SK-N-SH (cell line): Measurements from ENCODE around the gene FOSL1. TPM values are rescaled to one million over a fixed set of nuclear protein-coding genes. Genes with fewer than 3 reads are reported as not detected.

ENCODE experiments used
- CTCF ChIA-PET: fragments of 300-600, 350-600 bp; formaldehyde crosslinking; extraction: SDS; loops from one replicate; lab custom pipeline; 2021; lab: Yijun Ruan, JAX
- POLR2A ChIA-PET: fragments of 350-600 bp; sonication (Branson Sonifier 250); formaldehyde crosslinking; extraction: SDS; loops from one replicate; lab custom pipeline; 2020; ENCODE audit warnings: antibody characterized with exemption, inconsistent platforms; lab: Yijun Ruan, JAX
- DNase-seq: peaks from one replicate; pipeline ENCODE4 v3.0.0; 2012
- H2AFZ ChIP-seq: fragments of 200-600 bp; sonication (generic); 2 replicates; pipeline ENCODE4 v1.8.1; 2016; ENCODE audit warnings: antibody characterized with exemption, mild to moderate bottlenecking, low read depth
- H3F3A ChIP-seq: fragments of 200-600 bp; sonication (generic); replicated peaks from 2 replicates; pipeline ENCODE3; 2016; ENCODE audit warnings: antibody characterized with exemption, mild to moderate bottlenecking; ENCODE audit not compliant: insufficient read depth
- H3K27ac ChIP-seq, 2 experiments: fragments of 200-500 bp in 1 of 2; fragments of 200-600 bp in 1 of 2; sonication (Bioruptor generic) in 1 of 2; sonication (generic), shearing (Covaris generic) in 1 of 2; 2 replicates each; pipeline versions ENCODE4 v1.5.1 to v1.6.1; 2014 to 2016; ENCODE audit warnings: low read depth in 2 of 2, inconsistent platforms in 1 of 2, low read length in 1 of 2, mild to moderate bottlenecking in 1 of 2, mixed read lengths in 1 of 2
- H3K27me3 ChIP-seq: fragments of 200-600 bp; sonication (generic), shearing (Covaris generic); 2 replicates; pipeline ENCODE4 v1.6.1; 2016; ENCODE audit warnings: mixed run types; ENCODE audit not compliant: insufficient read depth
- H3K36me3 ChIP-seq, 2 experiments: fragments of 200-500 bp in 1 of 2; fragments of 200-600 bp in 1 of 2; sonication (Bioruptor generic) in 1 of 2; sonication (generic) in 1 of 2; replicated peaks in 1 of 2; 2 replicates each; pipeline versions ENCODE3 to v1.5.1; 2014 to 2016; ENCODE audit warnings: low read length in 1 of 2, mild to moderate bottlenecking in 1 of 2; ENCODE audit not compliant: insufficient read depth in 2 of 2, control insufficient read depth in 1 of 2
- H3K4me1 ChIP-seq, 2 experiments: fragments of 200-500 bp in 1 of 2; fragments of 200-600 bp in 1 of 2; sonication (Bioruptor generic) in 1 of 2; sonication (generic), shearing (Covaris generic) in 1 of 2; 2 replicates each; pipeline versions ENCODE4 v1.5.1 to v1.6.1; 2014 to 2016; ENCODE audit warnings: low read depth in 1 of 2, low read length in 1 of 2, mixed run types in 1 of 2; ENCODE audit not compliant: insufficient read depth in 2 of 2, control insufficient read depth in 1 of 2
- H3K4me2 ChIP-seq: fragments of 200-600 bp; sonication (generic), shearing (Covaris generic); 2 replicates; pipeline ENCODE4 v1.6.1; 2017; ENCODE audit warnings: mixed run types
- H3K4me3 ChIP-seq, 2 experiments: fragments of 200-500 bp in 1 of 2; fragments of 200-600 bp in 1 of 2; sonication (Bioruptor generic) in 1 of 2; sonication (generic), shearing (Covaris generic) in 1 of 2; 2 replicates each; pipeline versions ENCODE4 v1.5.1 to v1.8.1; 2014 to 2016; ENCODE audit warnings: low read depth in 2 of 2, inconsistent platforms in 1 of 2, low read length in 1 of 2, mild to moderate bottlenecking in 1 of 2, mixed read lengths in 1 of 2, moderate library complexity in 1 of 2
- H3K79me2 ChIP-seq: fragments of 200-600 bp; sonication (generic); 2 replicates; pipeline ENCODE4 v1.8.1; 2017; ENCODE audit warnings: mild to moderate bottlenecking; ENCODE audit not compliant: insufficient read depth
- H3K9ac ChIP-seq: fragments of 200-600 bp; sonication (generic); 2 replicates; pipeline ENCODE4 v1.6.1; 2017; ENCODE audit warnings: mixed run types
- H3K9me2 ChIP-seq: fragments of 200-600 bp; sonication (generic); 2 replicates; pipeline ENCODE4 v1.6.1; 2017; ENCODE audit warnings: mixed run types
- H3K9me3 ChIP-seq: fragments of 200-600 bp; sonication (generic); 2 replicates; pipeline ENCODE4 v1.6.1; 2017; ENCODE audit warnings: mixed run types, mild to moderate bottlenecking, moderate library complexity
- H4K20me1 ChIP-seq: fragments of 200-600 bp; sonication (generic); 2 replicates; pipeline ENCODE4 v1.6.1; 2017; ENCODE audit warnings: mild to moderate bottlenecking, mixed run types; ENCODE audit not compliant: insufficient read depth
- CHD2 ChIP-seq: fragments of 150-350 bp; IDR thresholded peaks from 2 replicates; pipeline ENCODE4 v1.6.1; 2018; ENCODE audit warnings: low read length; ENCODE audit not compliant: partially characterized antibody
- IRF3 ChIP-seq: fragments of 150-350 bp; IDR thresholded peaks from 2 replicates; pipeline ENCODE4 v1.6.1; 2016; ENCODE audit warnings: mild to moderate bottlenecking, low read depth, low read length
- MXI1 ChIP-seq: IDR thresholded peaks from 2 replicates; pipeline ENCODE4 v1.6.1; 2012; ENCODE audit warnings: mild to moderate bottlenecking, low read depth, low read length, improper control_type of control experiment
- NRF1 ChIP-seq: IDR thresholded peaks from 2 replicates; pipeline ENCODE4 v1.6.1; 2012; ENCODE audit warnings: low read depth, mild to moderate bottlenecking, low read length
- POLR2AphosphoS5 ChIP-seq: IDR thresholded peaks from 2 replicates; pipeline ENCODE4 v1.6.1; 2012; ENCODE audit warnings: low read depth, low read length
- RCOR1 ChIP-seq: fragments of 150-350 bp; IDR thresholded peaks from 2 replicates; pipeline ENCODE4 v1.6.1; 2017; ENCODE audit warnings: antibody characterized with exemption, low read length
- RXRA ChIP-seq: IDR thresholded peaks from 2 replicates; pipeline ENCODE4 v1.4.0; 2012; ENCODE audit warnings: low read depth, mild to moderate bottlenecking, borderline replicate concordance
- SIN3A ChIP-seq: IDR thresholded peaks from 2 replicates; pipeline ENCODE4 v1.6.1; 2012; ENCODE audit warnings: low read depth, mild to moderate bottlenecking, low read length, moderate library complexity, borderline replicate concordance
- SMC3 ChIP-seq: IDR thresholded peaks from 2 replicates; pipeline ENCODE4 v1.6.1; 2012; ENCODE audit warnings: low read depth, low read length, improper control_type of control experiment
- TCF12 ChIP-seq: IDR thresholded peaks from 2 replicates; pipeline ENCODE4 v1.4.0; 2012
- TEAD4 ChIP-seq: IDR thresholded peaks from 2 replicates; pipeline ENCODE4 v1.4.0; 2012; ENCODE audit warnings: mild to moderate bottlenecking, borderline replicate concordance; ENCODE audit not compliant: insufficient read depth
- USF2 ChIP-seq: fragments of 150-350 bp; IDR thresholded peaks from 2 replicates; pipeline ENCODE4 v1.6.1; 2017; ENCODE audit warnings: antibody characterized with exemption, low read length, low read depth, borderline replicate concordance
- YY1 ChIP-seq: IDR thresholded peaks from 2 replicates; pipeline ENCODE4 v1.4.0; 2012; ENCODE audit warnings: low read depth, mild to moderate bottlenecking
- WGBS: methylation state at CpG from one replicate; pipeline ENCODE4 v1.1.6; 2017; ENCODE audit warnings: low lambda C conversion rate; 5-methylcytosine and 5-hydroxymethylcytosine counted together
- polyA plus RNA-seq, 3 experiments: library from polyadenylated mRNA; depleted of rRNA; stranded (reverse); fragments of >200 nt; gene quantifications; 2 replicates each; pipeline ENCODE4 v1.2.3, GENCODE V29; 2012
- TF ChIP-seq, protein P1 (sequence below): IDR thresholded peaks from 2 replicates; pipeline ENCODE4 v1.4.0; 2012; ENCODE audit warnings: low read depth, borderline replicate concordance
- TF ChIP-seq, protein P2 (sequence below): IDR thresholded peaks from 2 replicates; pipeline ENCODE4; 2012
- TF ChIP-seq, protein P3 (sequence below): IDR thresholded peaks from 2 replicates; pipeline ENCODE4 v1.6.1; 2012; ENCODE audit warnings: mild to moderate bottlenecking, low read depth, low read length, moderate library complexity

Gene FOSL1
- polyA plus RNA-seq, 1 of the 3 experiments (the other 2 are of a cell fraction) = 30.1 TPM

- Histone ChIP-seq H3F3A (peaks cover 26% of the 10 kb centered on the region), H3K27ac (no peak overlapping the region), H3K4me3 (no peak overlapping the region), H3K9me2 (no peaks in the 10 kb centered on the region), H4K20me1 (0 out of 2 replicates have a peak, but pooled peaks cover 4% of the 10 kb centered on the region), H3K27me3 (no peaks in the 10 kb centered on the region), H3K4me1 (peaks cover 14 to 26% of the 10 kb centered on the region in 2 experiments; a peak in 3 of 4 replicates), H3K9me3 (no peaks in the 10 kb centered on the region), H2AFZ (no peak overlapping the region), H3K79me2 (peaks cover 41% of the 10 kb centered on the region), H3K9ac (no peak overlapping the region), H3K4me2 (no peak overlapping the region), H3K36me3 (peaks cover 10 to 31% of the 10 kb centered on the region in 2 experiments)
- POLR2A ChIA-PET = interaction anchor here (1.2 kb wide), 1 partner anchor 52 kb away, joined by 3 read pairs; no protein-coding TSS in a partner anchor
- CTCF ChIA-PET = interaction anchor here (0.7 to 5.5 kb wide), 5 partner anchors 10 to 100 kb away, joined by 3 to 22 read pairs (median 6); partner anchors contain the start of gene FIBP
- no peak for TF ChIP-seq USF2
- no peak for TF ChIP-seq SMC3
- no peak for TF ChIP-seq IRF3
- TF ChIP-seq CHD2 = no peak
- no peak for TF ChIP-seq MXI1
- no peak for TF ChIP-seq YY1
- no peak for TF ChIP-seq RXRA
- TF ChIP-seq SIN3A = no peak
- no peak for TF ChIP-seq TEAD4
- TF ChIP-seq, protein P1, sequence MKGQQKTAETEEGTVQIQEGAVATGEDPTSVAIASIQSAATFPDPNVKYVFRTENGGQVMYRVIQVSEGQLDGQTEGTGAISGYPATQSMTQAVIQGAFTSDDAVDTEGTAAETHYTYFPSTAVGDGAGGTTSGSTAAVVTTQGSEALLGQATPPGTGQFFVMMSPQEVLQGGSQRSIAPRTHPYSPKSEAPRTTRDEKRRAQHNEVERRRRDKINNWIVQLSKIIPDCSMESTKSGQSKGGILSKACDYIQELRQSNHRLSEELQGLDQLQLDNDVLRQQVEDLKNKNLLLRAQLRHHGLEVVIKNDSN = no peak
- TF ChIP-seq, protein P2, sequence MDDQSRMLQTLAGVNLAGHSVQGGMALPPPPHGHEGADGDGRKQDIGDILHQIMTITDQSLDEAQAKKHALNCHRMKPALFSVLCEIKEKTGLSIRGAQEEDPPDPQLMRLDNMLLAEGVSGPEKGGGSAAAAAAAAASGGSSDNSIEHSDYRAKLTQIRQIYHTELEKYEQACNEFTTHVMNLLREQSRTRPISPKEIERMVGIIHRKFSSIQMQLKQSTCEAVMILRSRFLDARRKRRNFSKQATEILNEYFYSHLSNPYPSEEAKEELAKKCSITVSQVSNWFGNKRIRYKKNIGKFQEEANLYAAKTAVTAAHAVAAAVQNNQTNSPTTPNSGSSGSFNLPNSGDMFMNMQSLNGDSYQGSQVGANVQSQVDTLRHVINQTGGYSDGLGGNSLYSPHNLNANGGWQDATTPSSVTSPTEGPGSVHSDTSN = no peak
- no peak for TF ChIP-seq RCOR1
- TF ChIP-seq, protein P3, sequence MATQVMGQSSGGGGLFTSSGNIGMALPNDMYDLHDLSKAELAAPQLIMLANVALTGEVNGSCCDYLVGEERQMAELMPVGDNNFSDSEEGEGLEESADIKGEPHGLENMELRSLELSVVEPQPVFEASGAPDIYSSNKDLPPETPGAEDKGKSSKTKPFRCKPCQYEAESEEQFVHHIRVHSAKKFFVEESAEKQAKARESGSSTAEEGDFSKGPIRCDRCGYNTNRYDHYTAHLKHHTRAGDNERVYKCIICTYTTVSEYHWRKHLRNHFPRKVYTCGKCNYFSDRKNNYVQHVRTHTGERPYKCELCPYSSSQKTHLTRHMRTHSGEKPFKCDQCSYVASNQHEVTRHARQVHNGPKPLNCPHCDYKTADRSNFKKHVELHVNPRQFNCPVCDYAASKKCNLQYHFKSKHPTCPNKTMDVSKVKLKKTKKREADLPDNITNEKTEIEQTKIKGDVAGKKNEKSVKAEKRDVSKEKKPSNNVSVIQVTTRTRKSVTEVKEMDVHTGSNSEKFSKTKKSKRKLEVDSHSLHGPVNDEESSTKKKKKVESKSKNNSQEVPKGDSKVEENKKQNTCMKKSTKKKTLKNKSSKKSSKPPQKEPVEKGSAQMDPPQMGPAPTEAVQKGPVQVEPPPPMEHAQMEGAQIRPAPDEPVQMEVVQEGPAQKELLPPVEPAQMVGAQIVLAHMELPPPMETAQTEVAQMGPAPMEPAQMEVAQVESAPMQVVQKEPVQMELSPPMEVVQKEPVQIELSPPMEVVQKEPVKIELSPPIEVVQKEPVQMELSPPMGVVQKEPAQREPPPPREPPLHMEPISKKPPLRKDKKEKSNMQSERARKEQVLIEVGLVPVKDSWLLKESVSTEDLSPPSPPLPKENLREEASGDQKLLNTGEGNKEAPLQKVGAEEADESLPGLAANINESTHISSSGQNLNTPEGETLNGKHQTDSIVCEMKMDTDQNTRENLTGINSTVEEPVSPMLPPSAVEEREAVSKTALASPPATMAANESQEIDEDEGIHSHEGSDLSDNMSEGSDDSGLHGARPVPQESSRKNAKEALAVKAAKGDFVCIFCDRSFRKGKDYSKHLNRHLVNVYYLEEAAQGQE = no peak
- no peak for TF ChIP-seq TCF12
- no peak for TF ChIP-seq POLR2AphosphoS5
- no peak for TF ChIP-seq NRF1
- DNase-seq = no peak
- 96% methylated on average over 3 of the region's 3 CpGs for WGBS
These were observed 22.4 kb upstream of the FOSL1 start for GRCh38 chr11:65922565-65922964.
